NCI-H2196 (cell line): Measurements from ENCODE around the gene MAPK8IP2.
"Not testable (repeated sequence)": the region's sequence is repeated elsewhere in the genome, so short reads cannot be mapped to it uniquely, and the experiment has no call there.

ENCODE experiments used
- DNase-seq: peaks from one replicate; lab custom pipeline; 2025; ENCODE audit not compliant: unreplicated experiment; lab: John Stamatoyannopoulos, UW

The MAPK8IP2 gene

GRCh38 chr22:50633771-50634170 lies 33.2 kb downstream of the MAPK8IP2 start:
- DNase-seq: no peak

GRCh38 chr22:50635591-50635990 lies 35.0 kb downstream of the MAPK8IP2 start:
- no peak for DNase-seq

GRCh38 chr22:50640296-50640695 lies 39.7 kb downstream of the MAPK8IP2 start:
- not testable (repeated sequence) for DNase-seq

GRCh38 chr22:50640857-50641647 lies 40.5 kb downstream of the MAPK8IP2 start:
- no peak for DNase-seq

DNA sequence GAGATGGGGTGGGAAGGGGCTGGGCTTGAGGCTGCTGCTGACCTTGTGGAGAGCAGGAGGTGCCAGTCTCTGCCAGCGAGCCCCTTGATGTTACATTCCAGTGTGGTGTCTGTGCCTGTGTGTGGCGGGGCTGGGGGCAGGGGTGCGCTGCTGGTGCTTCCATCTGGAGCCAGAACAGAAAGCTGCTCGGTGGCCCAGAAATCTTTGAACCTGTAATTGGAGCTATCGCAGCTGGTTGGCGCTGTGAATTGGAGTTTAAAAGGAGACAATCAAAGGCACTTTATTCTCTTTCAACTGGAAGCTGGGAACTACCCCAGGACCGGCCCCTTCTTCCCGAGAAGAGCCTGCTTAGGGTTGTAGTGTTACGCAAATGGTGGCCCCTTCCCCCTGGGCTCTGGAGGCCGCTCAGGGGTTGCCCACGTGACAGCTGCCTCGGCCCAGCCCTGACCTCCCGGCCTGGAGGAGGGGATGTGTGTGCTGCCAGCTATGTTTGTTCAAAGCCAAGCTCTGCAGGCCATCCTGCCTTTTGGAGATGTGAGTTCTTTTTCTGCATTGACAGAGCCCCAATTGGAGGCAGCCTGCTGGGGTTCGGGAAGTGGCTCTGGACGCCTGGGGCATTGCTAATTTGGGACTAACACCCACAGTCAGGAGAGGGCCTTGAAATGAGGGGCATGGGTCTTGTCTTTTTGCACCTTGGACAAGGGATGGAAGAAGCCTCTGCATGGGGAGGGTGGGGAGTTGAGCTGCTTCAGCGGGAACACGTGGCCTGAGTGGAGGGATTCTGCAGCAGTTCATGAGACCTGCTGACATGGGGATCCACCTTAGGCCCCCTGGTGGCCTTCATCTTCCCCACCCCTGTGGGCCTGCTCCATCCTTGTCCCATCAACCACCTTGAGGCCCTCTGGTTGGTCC lies 41.4 kb downstream of the MAPK8IP2 start:
- no peak for DNase-seq

GRCh38 chr22:50643021-50643820 lies 42.6 kb downstream of the MAPK8IP2 start:
- not testable (repeated sequence) for DNase-seq

DNA sequence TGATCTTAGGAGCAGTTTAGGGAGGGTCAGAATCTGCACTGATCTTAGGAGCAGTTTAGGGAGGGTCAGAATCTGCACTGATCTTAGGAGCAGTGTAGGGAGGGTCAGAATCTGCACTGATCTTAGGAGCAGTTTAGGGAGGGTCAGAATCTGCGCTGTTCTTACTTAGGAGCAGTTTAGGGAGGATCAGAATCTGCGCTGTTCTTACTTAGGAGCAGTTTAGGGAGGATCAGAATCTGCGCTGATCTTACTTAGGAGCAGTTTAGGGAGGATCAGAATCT lies 43.2 kb downstream of the MAPK8IP2 start:
- DNase-seq: not testable (repeated sequence)

DNA sequence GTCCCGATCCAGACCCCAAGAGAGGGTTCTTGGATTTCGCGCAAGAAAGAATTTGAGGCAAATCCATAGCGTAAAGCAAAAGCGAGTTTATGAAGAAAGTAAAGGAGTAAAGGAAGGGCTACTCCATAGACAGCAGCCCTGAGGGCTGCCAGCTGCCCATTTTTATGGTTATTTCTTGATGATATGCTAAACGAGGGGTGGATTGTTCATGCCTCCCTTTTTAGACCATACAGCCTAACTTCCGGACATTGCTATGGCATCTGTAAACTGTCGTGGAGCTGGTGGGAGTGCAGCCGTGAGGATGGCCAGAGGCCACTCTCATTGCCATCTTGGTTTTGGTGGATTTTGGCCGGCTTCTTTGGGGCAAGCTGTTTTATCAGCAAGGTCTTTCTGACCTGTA lies 52.7 kb downstream of the MAPK8IP2 start:
- no peak for DNase-seq

- not testable (repeated sequence) for DNase-seq
These were observed 54.1 kb downstream of the MAPK8IP2 start for GRCh38 chr22:50654664-50655063.

DNA sequence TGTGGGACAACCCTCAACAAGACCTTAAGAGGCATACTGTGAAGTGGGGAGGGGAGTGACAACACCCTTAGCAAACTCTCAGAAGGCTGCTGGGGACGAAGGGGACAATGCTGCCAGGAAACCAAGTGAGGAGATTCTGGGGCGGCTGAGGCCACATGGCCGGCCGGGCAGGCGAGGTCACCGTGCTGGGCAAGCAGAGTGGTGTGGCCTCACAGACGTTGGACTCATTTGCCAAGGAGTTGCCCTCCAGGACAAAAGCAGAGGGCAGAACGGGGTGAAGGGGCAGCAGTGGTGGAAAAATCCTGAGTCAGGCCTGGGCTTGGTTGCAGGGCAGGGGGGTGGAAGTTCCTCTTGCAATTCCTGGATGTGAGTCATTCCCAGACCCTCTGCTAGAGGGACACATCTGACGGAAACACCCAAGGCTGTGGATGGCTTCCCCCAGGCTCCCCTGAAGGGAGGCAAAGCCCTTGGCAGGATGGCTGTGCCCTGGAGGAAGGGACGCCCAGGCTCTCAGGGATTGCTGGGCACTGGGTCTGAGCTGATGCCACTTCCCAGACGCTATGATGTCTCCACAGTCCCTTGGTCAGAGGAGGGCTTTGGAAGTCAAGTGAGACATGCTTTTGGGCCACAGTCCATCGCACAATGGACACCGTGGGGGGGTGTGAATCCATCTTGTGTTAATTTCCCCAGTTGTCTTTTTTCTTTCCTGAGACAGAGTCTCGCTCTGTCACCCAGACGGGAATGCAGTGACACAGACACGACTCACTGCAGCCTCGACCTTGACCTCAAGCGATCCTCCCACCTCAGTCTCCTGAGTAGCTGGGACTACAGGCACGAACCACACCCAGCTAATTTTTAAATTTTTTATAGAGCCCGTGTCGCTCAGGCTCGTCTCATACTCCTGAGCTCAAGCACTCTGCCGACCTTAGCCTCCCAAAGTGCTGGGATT lies 55.8 kb downstream of the MAPK8IP2 start:
- no peak for DNase-seq

- no peak for DNase-seq
These were observed 57.3 kb downstream of the MAPK8IP2 start for GRCh38 chr22:50657925-50658324.

DNA sequence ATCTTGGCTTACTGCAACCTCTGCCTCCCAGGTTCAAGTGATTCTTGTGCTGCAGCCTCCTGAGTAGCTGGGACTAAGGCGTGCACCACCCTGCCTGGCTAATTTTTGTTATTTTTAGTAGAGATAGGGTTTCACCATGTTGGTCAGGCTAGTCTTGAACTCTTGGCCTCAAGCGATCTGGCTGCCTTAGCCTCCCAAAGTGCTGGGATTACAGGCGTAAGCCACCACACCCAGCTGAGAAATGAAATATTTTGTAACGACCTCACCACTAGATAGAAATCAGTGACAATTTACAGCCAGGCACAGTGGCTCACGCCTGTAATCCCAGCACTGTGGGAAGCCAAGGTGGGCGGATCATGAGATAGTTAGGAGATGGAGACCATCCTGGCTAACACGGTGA lies 59.1 kb downstream of the MAPK8IP2 start:
- not testable (repeated sequence) for DNase-seq

DNA sequence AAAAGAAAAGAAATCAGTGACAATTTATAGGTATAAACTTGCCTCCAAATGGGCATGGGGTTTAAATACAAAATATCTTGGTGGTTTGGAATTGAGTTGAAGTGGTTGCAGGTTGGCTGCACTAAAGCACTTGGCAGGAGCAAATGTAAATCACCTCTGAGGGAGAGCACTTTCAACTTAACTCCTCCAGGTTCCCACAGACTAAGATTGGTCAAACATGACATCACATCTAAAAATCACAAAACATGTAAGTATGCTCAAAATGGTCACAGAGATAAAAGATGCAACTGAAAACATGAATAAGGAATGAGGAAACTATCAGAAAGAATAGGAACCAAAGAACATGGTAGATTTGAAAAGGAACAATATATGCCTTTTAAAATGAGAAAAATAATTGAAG lies 59.7 kb downstream of the MAPK8IP2 start:
- no peak for DNase-seq
